ENCODE data around the gene MRNIP.
A peak's percentile ranks its signal among the peaks of the same experiment; 100 is the strongest.

The MRNIP gene

DNA sequence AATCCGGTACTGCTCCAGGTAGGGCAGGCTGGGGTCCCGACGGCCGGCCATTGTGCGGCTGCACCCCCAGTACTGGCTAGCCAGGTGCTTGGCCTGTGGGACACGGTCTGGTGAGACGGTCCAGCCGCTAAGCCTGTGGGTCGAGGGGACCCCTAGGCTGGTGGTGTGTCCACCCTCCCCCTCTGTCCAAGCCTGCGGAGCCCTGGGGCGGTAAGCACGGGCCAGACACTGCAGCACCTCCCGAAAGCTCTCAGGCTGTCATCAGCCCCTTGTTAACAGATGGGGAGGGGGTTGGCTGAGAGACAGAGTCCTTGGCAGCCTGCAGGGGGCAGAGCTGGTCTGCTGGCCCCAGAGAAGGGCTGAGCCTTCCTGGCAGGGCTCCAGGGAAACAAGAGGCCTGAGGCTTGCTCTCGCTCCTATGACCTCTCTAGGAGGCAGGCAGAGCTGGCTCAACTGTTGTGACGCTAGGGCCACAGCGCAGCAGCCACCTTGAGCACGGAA is 11.8 kb upstream of the MRNIP start:
- no peak overlapping the region for H3K4me3 ChIP-seq (ENCODE audit: low read length)
- peak; percentile 24 for DNase-seq (ENCODE audit: low read depth)
- TF ChIP-seq, protein P1, sequence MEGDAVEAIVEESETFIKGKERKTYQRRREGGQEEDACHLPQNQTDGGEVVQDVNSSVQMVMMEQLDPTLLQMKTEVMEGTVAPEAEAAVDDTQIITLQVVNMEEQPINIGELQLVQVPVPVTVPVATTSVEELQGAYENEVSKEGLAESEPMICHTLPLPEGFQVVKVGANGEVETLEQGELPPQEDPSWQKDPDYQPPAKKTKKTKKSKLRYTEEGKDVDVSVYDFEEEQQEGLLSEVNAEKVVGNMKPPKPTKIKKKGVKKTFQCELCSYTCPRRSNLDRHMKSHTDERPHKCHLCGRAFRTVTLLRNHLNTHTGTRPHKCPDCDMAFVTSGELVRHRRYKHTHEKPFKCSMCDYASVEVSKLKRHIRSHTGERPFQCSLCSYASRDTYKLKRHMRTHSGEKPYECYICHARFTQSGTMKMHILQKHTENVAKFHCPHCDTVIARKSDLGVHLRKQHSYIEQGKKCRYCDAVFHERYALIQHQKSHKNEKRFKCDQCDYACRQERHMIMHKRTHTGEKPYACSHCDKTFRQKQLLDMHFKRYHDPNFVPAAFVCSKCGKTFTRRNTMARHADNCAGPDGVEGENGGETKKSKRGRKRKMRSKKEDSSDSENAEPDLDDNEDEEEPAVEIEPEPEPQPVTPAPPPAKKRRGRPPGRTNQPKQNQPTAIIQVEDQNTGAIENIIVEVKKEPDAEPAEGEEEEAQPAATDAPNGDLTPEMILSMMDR (IDR thresholded peaks at IDR 0.05; ENCODE audit: insufficient read depth, low read depth, low read length, missing control alignments): peak; percentile 21

DNA sequence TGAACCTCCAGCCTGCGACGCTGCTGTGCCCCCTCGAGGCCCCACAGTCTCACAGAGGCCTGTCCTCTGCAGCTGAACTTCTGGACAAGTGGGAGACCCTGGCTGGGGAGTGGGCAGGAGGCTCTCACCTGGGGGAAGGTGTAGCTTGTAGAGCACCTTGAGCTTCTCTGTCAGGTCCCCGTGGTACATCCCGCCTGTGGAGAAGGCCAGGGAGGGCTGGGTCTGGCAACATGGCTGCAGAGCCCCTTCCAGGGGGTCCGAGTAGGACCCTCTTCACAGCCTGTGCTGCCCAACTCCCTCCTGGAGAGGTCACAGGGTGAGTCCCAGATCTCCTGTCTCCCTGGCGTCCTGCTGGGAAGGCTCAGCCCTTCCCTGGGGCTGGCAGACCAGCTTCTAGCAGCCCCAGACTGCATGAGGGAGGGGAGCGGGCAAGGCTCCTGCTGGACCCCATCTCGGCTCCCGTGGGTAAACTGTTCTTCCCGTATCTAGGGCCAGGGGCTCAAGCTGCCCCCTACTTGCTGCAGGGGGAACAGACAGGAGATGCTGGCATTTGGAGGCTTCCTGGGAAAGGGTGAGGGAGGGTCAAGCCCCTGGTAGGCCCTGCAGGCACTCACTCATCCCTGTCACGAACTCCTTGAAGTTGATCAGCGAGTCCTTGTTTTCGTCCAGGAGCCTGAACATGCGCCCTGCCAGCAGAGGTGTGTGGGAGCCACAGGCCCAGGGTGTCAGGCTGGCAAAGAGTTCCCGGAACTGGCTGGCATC is 11.2 kb upstream of the MRNIP start:
- DNase-seq (ENCODE audit: low read depth): no peak
- TF ChIP-seq, protein P1 (IDR thresholded peaks at IDR 0.05; ENCODE audit: insufficient read depth, low read depth, low read length, missing control alignments): no peak
- H3K4me3 ChIP-seq (ENCODE audit: low read length): no peak overlapping the region

DNA sequence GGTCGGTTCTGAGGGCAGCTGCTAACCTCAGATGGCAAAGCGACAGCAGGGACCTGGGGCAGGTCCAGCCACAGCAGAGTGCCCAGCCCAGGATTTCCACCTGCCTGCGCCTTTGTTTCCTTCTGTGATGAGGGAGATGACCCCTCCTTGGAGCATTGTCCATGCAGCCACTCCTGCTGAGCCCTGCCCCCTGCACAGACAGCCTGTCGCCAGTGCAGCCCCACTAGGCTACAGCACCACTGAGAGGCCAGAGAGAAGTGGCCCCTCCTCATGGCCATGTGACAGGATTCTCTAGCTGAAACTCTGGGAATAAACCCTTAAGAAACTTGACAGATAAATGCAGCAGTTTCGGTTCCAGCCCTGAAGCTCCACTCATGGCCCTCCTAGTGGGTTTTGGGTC is 10.5 kb upstream of the MRNIP start:
- TF ChIP-seq, protein P1 (IDR thresholded peaks at IDR 0.05; ENCODE audit: insufficient read depth, low read depth, low read length, missing control alignments): no peak
- no peak for DNase-seq (ENCODE audit: low read depth)
- H3K4me3 ChIP-seq (ENCODE audit: low read length): no peak overlapping the region

DNA sequence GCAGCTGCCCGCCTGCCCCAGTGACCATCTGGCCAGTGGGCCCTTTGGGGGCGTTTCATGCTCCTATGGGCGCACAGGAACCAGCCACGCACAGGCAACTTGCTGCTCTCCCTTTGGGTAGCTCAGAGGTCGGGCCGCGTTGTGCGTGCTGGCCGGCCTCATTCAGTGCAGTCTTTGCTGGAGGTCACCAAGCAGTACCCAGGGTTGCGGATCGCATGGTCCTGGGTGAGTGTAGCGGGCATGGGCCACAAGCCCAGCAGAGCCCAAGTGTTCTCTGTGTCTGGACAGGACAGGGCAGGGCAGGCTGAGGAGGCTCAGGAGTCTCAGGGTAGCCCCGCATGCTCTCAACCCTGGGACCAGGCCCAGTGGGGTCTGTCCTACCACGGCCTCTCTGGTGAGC is 9.9 kb upstream of the MRNIP start:
- TF ChIP-seq, protein P1 (IDR thresholded peaks at IDR 0.05; ENCODE audit: insufficient read depth, low read depth, low read length, missing control alignments): no peak
- DNase-seq (ENCODE audit: low read depth): no peak
- no peak overlapping the region for H3K4me3 ChIP-seq (ENCODE audit: low read length)

DNA sequence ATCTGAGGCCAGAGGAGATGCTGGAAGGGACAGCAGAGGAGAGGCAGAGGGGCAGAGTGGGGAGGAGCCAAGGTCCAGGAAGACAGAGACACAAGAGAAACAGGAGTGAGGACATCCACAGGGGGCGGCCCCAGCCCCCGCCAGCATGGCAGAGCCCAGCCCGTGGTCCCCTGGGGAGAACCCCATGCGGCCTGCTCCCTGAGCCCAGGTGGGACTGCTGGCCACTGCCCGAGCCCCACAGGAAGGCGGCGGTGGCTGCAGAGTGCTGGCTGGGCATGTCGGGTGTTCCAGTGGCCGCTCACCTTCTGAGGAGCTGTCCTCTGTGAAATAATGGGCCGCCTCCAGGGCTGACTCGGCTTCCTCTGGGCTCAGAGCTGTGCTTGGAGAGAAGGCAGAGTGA is 8.9 kb upstream of the MRNIP start:
- no peak overlapping the region for H3K4me3 ChIP-seq (ENCODE audit: low read length)
- DNase-seq (ENCODE audit: low read depth): no peak
- TF ChIP-seq, protein P1 (IDR thresholded peaks at IDR 0.05; ENCODE audit: insufficient read depth, low read depth, low read length, missing control alignments): no peak

DNA sequence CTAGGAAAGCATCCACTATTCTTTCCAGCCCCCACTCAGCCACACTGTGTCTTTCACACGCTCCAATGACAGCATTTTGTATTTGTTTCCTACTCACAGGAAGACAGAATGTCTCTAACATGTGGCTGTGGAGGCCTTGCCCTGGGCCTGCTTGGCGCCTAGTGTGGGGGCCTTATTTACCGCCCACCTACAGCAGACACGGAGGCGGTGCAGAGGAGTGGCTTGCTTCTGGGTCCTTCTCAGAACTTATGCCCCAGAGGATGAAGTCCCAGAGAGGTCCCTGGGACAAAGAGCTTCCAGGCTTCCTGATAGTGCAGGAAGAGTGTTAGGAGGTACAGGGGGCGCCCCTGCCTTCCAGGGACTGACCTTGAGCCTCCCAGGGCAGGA is 8.5 kb upstream of the MRNIP start:
- DNase-seq (ENCODE audit: low read depth): no peak
- H3K4me3 ChIP-seq (ENCODE audit: low read length): no peak overlapping the region
- TF ChIP-seq, protein P1 (IDR thresholded peaks at IDR 0.05; ENCODE audit: insufficient read depth, low read depth, low read length, missing control alignments): no peak

Data from epithelial cell of esophagus (primary cell).